Astrocyte of the spinal cord (primary cell): ENCODE measurements around the gene HP1BP3.
"Not testable (repeated sequence)": the region's sequence is repeated elsewhere in the genome, so short reads cannot be mapped to it uniquely, and the experiment has no call there.

ENCODE experiments used
- DNase-seq: peaks from one replicate; pipeline ENCODE4 v3.0.0; 2011; ENCODE audit warnings: low read depth, low spot score
- H3K4me3 ChIP-seq: 2 replicates; pipeline ENCODE4 v1.5.1; 2011; ENCODE audit warnings: low read depth, mild to moderate bottlenecking, low read length, moderate library complexity
- in situ Hi-C: cut with HindIII; loops from 2 replicates; pipeline ENCODE4 v1.10.0; 2017; ENCODE audit warnings: low sequenced_read_pairs
- TF ChIP-seq, protein P1 (sequence below): IDR thresholded peaks from 2 replicates; pipeline ENCODE4 v1.5.1; 2012; ENCODE audit warnings: low read depth, mild to moderate bottlenecking, low read length, inconsistent platforms

The HP1BP3 gene

DNA sequence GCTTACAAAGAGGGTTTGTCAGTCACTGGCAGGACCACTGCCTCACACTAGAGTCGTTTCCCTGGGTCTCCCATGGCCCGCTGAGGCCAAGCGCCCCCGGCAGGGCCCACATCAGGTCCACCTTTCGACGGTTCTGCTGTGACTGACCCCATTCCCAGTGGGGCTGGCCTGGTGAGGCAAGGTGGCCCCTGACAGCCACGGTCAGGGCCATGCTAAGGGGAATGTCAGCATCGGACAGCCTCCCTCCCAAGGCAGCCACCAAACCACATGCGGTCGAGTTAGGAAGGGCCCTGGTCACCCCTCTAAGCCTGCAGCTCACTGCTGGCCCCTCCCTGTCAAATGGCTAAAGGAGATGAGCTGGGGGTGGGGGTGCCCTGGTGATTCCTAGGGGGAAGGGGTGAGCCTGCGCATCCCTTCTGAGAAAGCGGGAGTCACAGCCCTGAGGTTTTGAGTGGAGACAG is 66.4 kb downstream of the HP1BP3 start:
- in situ Hi-C loops, result no loop called here
- TF ChIP-seq, protein P1, sequence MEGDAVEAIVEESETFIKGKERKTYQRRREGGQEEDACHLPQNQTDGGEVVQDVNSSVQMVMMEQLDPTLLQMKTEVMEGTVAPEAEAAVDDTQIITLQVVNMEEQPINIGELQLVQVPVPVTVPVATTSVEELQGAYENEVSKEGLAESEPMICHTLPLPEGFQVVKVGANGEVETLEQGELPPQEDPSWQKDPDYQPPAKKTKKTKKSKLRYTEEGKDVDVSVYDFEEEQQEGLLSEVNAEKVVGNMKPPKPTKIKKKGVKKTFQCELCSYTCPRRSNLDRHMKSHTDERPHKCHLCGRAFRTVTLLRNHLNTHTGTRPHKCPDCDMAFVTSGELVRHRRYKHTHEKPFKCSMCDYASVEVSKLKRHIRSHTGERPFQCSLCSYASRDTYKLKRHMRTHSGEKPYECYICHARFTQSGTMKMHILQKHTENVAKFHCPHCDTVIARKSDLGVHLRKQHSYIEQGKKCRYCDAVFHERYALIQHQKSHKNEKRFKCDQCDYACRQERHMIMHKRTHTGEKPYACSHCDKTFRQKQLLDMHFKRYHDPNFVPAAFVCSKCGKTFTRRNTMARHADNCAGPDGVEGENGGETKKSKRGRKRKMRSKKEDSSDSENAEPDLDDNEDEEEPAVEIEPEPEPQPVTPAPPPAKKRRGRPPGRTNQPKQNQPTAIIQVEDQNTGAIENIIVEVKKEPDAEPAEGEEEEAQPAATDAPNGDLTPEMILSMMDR, result no peak
- no peak overlapping the region for H3K4me3 ChIP-seq
- no peak for DNase-seq

DNA sequence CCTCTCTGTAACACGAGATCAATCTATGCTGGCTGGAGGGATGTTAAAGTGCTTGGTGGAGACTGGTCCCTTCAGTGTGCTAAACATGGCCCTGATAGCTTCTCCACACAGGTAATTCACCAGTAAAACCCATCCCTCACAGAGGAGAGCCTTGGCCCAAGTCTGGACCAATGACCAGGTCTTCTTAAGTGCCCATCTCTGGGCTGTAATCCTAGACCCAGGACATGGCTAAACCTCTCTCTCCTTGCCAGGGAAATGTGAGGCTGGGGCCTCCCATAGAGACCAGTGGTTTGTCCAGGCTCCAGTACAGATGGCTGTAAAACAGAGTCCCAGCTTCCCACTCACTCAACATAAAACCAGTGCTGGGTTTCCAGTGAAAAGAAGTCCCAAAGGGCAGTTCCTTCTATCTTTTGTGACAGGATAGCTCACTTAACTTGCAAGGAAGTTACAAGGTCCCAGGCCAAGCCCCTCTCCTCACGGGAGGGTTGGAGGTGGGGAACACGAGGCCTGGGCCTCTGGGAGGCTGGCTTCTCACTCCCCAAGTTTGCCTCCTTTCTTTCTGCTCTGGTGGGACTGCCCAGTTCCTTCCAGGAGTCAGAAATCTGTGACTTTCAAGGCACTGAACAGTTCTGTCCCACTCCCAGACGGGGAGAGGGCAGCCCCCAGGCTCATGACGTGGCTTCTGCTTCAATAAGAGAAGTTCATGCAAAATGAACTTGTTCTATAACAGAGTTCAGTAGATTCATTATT is 67.1 kb downstream of the HP1BP3 start:
- in situ Hi-C loops, result no loop called here

DNA sequence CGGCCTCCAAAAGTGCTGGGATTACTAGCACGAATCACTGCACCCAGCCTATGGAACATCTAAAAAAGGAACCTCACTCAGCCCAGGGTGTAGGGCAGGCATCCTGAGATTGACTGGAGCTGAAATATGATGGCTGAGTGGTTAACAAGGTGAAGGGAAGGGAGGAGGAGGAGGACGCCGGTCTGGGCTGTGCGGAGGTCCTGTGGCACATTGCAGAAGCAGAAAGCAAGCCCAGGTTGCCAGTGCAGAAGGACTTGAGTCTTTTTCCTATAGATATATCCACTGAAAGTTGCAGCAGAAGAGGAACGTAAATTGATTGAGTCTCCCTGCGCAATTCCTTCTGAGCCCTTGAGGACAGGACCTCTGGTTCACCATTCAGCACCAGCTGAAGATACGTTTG is 67.8 kb downstream of the HP1BP3 start:
- TF ChIP-seq, protein P1, result no peak
- H3K4me3 ChIP-seq, result no peak overlapping the region
- in situ Hi-C loops, result no loop called here
- DNase-seq, result no peak

More for the DNA sequence above, 67.1 kb downstream of the HP1BP3 start:
- TF ChIP-seq, protein P1, result no peak
- no peak for DNase-seq
- no peak overlapping the region for H3K4me3 ChIP-seq

DNA sequence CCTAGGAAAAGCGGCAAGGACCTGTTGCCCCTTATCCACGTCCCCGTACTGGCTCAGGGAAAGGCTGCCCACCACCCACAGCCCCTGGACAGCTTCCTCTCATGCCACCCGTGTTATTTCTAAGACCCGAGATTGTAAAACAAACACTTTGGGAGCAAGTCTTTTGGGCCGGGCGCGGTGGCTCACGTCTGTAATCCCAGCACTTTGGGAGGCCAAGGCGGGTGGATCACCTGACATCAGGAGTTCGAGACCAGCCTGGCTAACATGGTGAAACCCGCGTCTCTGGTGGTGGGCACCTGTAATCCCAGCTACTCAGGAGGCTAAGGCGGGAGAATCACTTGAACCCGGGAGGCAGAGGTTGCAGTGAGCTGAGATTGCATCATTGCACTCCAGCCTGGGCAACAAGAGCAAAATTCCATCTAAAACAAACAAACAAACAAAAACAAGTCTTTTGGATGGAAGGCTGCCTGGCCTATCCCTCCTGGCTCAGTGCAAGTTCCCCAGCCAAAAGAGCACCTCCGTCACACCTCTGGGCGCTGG is 68.7 kb downstream of the HP1BP3 start:
- DNase-seq, in situ Hi-C loops: not testable (repeated sequence)
- H3K4me3 ChIP-seq, result peak overlapping the region; percentile 25

DNA sequence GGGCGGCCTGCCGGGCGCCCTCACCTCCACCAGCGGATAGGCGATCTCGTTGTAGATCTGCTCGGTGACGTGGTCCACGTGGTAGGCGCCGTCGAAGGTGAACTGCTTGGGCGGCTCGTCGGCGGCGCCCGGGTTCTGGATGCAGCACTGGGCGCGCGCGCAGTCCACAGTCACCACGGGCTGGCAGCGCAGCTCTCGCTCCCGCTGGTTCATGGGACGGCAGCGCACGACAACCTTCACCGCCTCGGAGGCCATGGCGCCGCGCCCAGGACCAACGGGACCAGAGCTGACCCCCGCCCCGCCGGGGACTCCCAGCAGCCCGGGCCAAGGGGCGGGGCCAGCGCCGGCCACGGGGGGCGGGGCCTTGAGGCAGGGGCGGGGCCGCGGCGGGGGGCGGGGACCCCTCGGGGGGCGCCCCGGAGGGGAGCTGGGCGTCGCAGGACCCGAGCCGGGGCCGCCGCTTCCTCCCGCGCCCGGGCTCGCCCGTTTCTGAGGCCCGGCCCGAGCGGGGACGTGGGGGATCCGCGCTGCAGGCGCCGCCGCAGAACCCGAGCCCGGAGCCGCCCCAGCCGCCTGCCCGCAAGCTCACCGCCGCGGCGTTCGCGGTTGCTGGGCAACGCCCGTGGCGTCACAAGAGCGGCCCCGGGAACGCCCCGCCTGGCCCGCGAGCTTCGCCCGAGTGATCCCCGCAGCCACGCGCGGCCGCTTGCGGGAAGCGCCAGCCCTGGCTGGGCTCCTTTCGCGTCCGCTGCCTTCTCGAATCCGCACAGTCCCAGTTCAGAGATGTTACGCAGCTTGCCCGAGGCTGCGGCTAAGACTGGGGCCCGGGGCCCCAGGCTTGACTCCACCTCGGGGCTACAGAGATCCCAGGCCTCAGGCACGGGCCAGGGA is 69.4 kb downstream of the HP1BP3 start, which contains the start of gene KIF17:
Gene KIF17 (minus strand): TSS at position 556 of the 891 bp plus-strand sequence. CDS start 301 bp downstream, at position 255.
- TF ChIP-seq, protein P1, result no peak
- H3K4me3 ChIP-seq, result peak within 1 kb of the TSS; percentile 34
- in situ Hi-C loops, result no loop called here
- DNase-seq, result peak; percentile 69

DNA sequence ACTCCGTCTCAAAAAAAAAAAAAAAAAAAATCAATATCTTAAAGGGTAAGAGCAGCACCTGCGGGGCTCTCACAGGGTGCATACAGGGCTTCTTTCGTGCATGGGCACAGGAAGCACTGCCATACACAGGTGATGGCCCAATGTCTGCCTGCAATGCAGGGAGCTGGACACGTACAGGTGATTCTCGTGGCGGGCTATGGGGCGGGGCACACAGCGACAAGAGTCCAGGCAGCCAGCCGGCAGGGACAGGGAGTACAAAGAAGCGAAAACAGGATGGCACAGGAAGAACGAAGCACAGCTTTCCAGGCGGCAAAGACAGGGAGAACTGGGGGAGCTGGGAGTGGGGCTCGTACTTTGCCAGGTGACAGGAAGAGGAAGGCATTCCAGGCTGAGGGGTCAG is 70.9 kb downstream of the HP1BP3 start:
- in situ Hi-C loops, result no loop called here

More for the DNA sequence above, 70.9 kb downstream of the HP1BP3 start:
- no peak overlapping the region for H3K4me3 ChIP-seq
- no peak for DNase-seq
- TF ChIP-seq, protein P1, result no peak
